NCI-H345 (cell line): ENCODE data around the gene ANP32E.
"Not testable (repeated sequence)": the region's sequence is repeated elsewhere in the genome, so short reads cannot be mapped to it uniquely, and the experiment has no call there.

Experiments
- DNase-seq: peaks from one replicate; lab custom pipeline; 2025; lab: John Stamatoyannopoulos, UW

Gene ANP32E

DNA sequence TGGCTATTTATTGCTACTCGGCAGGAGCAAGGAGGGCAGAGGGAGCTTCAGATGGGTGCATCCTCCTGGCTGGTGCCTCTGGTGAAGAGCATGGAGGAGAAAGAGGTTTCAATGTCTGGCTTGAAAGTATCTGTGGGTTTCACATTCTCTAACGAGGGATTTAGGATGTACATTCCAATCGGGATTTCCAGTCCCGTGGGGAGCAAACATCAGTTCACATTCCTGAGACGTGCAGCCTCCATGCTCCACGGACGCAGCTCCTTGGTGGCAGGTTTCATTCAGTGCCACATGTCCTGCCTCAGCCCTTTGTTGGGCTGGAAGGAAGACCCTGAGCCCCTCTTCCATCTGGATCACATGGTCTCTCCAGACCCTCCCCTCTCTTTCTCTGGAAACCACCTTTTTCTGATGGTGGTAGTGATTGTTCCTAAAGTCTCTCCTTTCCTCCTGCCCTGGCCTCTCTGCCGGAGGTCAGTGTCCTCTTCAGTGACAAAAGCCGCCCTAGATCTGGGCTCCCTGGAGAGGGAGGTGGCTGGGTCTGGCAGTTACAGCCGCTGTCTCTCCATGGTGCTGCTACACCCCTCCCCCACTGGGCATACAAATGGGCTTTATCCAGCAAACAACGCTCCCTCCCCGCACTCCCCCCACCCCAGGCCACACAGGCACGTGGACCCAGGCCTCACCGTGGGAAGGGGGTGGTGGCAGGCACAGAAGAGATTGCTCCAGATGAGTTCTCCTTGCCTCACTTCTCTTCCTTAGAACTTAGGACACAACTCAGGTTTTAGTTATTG, 20.8 kb upstream of the ANP32E start:
- peak; percentile 27 for DNase-seq

GRCh38 chr1:150256198-150256553, 20.3 kb upstream of the ANP32E start:
- no peak for DNase-seq

DNA sequence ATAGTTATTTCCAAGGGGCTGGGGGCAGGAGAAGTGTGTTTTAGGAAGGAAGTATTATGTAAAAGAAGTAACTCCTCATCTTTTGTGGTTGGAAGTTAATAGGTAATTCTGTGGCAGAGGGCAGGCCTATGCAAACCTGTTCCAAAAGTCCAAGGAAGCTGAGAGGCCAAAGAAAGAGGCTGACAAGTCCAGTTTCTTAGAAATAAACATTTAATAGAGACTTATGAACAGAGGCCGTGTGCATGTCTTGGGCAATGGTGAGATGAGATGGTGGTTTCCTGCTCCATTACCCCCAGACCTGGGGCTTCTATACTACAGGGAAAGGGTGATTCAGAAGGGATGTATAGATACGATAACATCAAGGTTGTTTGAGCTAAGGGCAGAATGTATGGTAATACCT, 14.0 kb upstream of the ANP32E start:
- DNase-seq, result no peak

DNA sequence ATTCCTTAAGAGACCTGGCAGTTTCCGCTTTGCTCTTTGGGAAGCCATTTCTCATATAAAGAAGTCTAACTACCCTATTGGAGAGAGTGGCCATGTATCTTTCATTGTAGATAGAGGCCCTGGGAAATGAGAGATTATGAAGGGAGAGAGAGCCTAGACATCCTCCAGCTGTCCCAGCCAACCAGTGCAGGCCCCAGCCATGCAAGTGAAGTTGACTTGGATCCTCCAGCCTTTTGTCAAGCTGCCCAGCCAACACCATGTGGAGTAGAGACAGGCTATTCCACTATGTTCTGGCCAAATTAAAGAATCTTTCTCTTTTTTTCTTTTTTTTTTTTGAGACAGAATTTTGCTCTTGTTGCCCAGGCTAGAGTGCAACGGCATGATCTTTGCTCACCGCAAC, 7.1 kb upstream of the ANP32E start:
- DNase-seq, result no peak

DNA sequence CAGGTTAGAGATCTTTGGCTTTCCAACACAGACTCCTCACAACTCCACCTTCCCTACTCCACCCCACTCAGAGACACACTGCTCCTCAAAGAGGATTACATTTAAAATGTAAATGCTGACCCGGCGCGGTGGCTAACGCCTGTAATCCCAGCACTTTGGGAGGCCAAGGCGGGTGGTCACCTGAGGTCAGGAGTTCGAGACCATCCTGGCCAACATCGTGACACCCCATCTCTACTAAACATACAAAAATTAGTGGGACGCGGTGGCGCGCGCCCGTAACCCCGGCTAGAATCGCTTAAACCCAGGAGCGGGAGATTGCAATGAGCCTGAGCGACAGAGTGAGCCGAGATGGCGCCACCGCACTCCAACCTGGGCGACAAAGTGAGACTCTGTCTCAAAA, 1.8 kb upstream of the ANP32E start:
- DNase-seq, result no peak

GRCh38 chr1:150237176-150237575, 1.3 kb upstream of the ANP32E start:
- not testable (repeated sequence) for DNase-seq

- no peak for DNase-seq
Observed at GRCh38 chr1:150236614-150237100, 745 bp upstream of the ANP32E start.

GRCh38 chr1:150235294-150235851, 539 bp downstream of the ANP32E start:
- peak; percentile 34 for DNase-seq

DNA sequence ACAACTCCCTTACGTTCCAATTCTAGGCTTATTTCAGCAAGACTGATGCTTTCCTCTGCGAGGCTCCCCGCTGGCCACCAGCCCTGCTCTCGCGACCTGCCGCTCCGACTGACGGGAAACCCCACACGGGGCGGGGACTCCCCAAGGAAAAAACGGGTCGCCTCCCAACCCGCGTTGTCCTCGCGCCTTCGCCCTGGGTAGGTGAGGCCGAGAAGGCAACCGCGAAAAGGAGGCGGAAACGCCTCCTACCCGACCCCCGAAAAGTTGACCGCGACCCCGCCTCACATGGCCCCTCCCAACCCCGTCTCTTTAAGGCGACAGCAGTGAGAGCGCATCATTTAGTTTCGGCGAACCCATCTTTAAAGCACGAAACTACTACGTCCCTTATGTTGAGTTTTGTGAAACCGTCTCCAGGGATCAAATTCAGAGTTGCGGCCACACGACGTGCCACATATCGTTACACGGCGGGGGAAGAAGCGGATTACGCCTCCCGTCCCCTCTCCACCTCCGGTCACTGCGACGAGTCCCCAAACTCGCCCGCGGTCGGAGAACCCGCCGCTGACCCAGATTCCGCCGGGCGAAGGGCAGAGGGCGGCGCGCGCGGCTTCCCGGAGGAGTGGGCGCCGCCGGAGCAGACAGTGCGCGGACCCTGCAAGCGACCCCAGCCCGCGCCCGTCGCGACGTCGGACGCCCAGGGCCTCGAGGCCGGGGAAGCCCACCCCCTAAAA, 1.2 kb downstream of the ANP32E start:
- peak; percentile 90 for DNase-seq

DNA sequence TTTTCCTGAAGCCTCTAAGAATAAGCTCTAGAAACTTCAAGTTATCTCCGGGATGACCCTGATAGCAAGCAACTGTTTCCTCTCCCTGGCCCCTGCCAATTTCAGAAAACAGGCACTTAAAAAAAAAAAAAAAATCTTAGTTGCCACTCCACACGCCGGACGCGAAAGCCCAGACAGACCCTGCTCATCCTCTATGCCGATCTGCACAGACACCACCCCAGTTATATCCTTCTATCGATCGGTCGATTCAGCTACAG, 1.7 kb downstream of the ANP32E start:
- no peak for DNase-seq

- DNase-seq, result peak; percentile 59
Observed at GRCh38 chr1:150233359-150234308, 2.3 kb downstream of the ANP32E start.

- DNase-seq, result not testable (repeated sequence)
Observed at GRCh38 chr1:150232921-150233320, 3.0 kb downstream of the ANP32E start.

DNA sequence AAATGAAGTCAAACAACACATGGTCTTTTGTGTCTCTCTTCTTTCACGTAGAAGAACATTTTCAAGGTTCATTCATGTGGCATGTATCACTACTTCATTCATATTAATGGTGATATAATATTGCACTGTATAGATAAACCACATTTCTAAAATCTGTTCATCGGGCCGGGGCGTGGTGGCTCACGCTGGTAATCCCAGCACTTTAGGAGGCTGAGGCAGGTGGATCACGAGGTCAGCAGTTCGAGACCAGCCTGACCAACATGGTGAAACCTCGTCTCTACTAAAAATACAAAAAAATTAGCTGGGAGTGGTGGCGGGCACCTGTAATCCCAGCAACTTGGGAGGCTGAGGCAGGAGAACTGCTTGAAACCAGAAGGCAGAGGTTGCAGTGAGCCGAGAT, 7.7 kb downstream of the ANP32E start:
- DNase-seq, result not testable (repeated sequence)

GRCh38 chr1:150227228-150227627, 8.7 kb downstream of the ANP32E start:
- DNase-seq, result no peak

DNA sequence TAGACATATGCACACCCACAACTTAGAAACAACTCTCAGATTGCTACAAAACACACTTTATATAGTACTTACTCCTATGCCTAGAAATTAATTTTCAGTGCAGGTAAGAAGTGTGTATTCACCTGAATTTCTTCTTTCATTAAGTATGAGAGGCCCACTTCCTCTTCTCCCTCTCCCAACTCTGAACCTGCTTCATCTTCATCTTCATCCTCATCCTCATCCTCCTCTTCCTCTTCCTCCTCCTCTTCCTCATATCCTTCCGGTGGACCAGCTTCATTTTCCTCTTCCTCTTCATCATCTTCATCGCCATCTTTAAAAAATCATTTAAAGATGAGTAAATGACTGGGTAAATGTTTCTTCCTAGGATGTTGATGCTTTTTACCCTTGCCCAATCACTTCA, 9.4 kb downstream of the ANP32E start:
- DNase-seq, result no peak

DNA sequence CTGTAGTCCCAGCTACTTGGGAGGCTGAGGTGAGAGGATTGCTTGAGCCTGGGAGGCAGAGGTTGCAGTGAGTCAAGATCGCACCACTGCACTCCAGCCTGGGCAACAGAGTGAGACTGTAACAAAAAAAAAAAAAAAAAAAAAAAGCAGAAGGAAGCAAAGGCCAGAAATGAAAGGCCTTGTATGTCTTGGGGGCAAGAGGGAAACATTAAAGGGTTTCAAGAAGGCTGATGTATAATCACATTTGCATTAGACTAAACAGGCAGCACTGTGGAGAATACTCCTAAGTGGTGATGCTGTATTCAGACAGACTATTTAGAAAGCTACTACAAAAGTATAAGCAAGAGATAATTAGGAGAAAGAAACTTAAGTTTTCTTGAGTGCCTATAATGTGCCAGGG, 10.4 kb downstream of the ANP32E start:
- DNase-seq, result no peak

DNA sequence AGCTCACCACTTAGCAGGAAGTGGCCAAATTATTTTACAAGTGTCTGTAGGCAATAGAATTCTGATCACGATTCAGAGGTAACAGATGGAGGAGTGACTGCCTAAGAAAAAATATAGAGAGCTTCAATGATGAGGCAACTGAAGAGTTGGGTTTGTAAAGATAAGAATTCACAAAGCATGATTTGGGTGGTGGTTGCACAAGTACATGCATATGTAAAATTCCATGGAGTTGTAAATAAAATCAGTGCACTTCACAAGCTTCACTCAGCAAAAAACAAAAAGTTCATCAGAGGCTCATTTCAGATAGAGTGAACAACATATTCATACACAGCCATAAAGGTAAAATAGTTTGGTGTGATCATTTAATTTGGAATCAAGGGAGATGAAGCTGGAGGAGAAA, 10.9 kb downstream of the ANP32E start:
- DNase-seq, result no peak

DNA sequence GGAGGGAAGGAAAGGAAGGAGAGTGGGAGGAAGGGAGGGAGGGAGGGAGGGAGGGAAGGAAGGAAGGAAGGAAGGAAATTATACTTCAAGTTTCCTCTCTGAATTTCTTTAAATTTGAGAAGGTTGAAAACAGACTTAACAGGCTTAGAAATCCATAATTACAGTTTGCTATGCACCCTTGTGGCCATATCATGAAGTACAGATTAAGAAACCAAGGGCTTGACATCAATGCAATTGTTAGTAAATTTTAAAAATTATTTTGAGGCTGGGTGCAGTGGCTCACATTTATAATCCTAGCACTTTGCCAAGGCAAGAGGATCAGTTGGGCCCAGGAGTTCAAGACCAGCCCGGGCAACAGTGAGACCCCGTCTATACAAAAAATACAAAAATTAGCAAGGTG, 14.4 kb downstream of the ANP32E start:
- peak; percentile 8 for DNase-seq

DNA sequence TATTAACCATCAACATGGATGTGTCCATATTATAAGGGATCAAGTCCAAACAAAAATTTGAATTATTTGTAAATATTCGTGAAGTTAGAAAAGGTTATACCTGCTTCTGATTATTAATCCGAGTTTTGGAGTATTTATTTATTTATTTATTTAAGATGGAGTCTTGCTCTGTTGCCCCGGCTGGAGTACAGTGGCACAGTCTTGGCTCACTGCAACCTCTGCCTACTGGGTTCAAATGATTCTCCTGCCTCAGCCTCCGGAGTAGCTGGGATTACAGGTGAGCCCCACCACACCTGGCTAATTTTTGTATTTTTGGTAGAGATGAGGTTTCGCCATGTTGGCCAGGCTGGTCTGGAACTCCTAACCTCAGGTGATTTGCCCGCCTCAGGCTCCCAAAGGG, 20.1 kb downstream of the ANP32E start:
- DNase-seq, result not testable (repeated sequence)

GRCh38 chr1:150214099-150214756, 21.7 kb downstream of the ANP32E start:
- not testable (repeated sequence) for DNase-seq
